ENCODE results near the gene ATCAY.
"Not testable (repeated sequence)": the region's sequence is repeated elsewhere in the genome, so short reads cannot be mapped to it uniquely, and the experiment has no call there.

ATCAY gene

GRCh38 chr19:3950871-3951861, 70.7 kb downstream of the ATCAY start:
- DNase-seq: peak; percentile 96

GRCh38 chr19:3952755-3953276, 72.3 kb downstream of the ATCAY start:
- not testable (repeated sequence) for DNase-seq

- no peak for DNase-seq
Observed at GRCh38 chr19:3954107-3954506, 73.6 kb downstream of the ATCAY start.

- not testable (repeated sequence) for DNase-seq
Observed at GRCh38 chr19:3955276-3955675, 74.8 kb downstream of the ATCAY start.

- DNase-seq: no peak
Observed at GRCh38 chr19:3955688-3956087, 75.2 kb downstream of the ATCAY start.

- no peak for DNase-seq
Observed at GRCh38 chr19:3958836-3959765, 78.6 kb downstream of the ATCAY start.

GRCh38 chr19:3959766-3960131, 79.3 kb downstream of the ATCAY start:
- DNase-seq: no peak

GRCh38 chr19:3961007-3961406, 80.5 kb downstream of the ATCAY start:
- no peak for DNase-seq

- no peak for DNase-seq
Observed at GRCh38 chr19:3963458-3964255, 83.2 kb downstream of the ATCAY start.

- no peak for DNase-seq
Observed at GRCh38 chr19:3964256-3965194, 84.0 kb downstream of the ATCAY start.

- DNase-seq: no peak
Observed at GRCh38 chr19:3966051-3967017, 85.8 kb downstream of the ATCAY start.

GRCh38 chr19:3967983-3968382, 87.5 kb downstream of the ATCAY start:
- DNase-seq: not testable (repeated sequence)

GRCh38 chr19:3968556-3969434, 88.3 kb downstream of the ATCAY start:
- DNase-seq: peak; percentile 53

- DNase-seq: no peak
Observed at GRCh38 chr19:3969435-3970312, 89.2 kb downstream of the ATCAY start.

GRCh38 chr19:3970313-3970807, 89.9 kb downstream of the ATCAY start:
- no peak for DNase-seq

GRCh38 chr19:3970808-3971598, 90.5 kb downstream of the ATCAY start, which contains the start of gene DAPK3:
Gene DAPK3, minus strand, starts transcription at chr19:3971099. Its CDS starts 1,364 bp downstream, at chr19:3969735.
- peak; percentile 99 for DNase-seq

- no peak for DNase-seq
Observed at GRCh38 chr19:3975144-3975543, 94.7 kb downstream of the ATCAY start.
